NCI-H82 (cell line): Measurements from ENCODE around the gene GPX5.

Experiments
- DNase-seq: peaks from one replicate; lab custom pipeline; 2025; lab: John Stamatoyannopoulos, UW

Gene GPX5

DNA sequence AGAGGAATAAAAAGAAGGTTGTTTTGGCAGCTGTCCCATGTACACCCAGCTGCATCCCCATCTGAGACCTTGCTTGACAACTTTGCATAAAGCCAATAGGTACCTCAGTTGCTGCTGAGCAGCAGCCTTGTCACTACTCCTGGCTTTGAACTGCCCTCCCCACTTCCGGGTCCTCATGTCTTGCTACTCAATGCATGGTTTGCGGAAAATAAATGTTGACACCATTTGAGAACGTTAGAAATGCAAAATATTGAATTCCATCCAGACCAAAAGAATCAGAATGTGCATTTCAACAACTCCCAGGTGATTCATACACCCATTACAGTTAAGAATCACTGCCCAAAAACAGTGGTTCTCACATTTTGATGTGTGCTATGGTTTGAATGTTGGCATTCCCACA is 32.9 kb downstream of the GPX5 start:
- no peak for DNase-seq

DNA sequence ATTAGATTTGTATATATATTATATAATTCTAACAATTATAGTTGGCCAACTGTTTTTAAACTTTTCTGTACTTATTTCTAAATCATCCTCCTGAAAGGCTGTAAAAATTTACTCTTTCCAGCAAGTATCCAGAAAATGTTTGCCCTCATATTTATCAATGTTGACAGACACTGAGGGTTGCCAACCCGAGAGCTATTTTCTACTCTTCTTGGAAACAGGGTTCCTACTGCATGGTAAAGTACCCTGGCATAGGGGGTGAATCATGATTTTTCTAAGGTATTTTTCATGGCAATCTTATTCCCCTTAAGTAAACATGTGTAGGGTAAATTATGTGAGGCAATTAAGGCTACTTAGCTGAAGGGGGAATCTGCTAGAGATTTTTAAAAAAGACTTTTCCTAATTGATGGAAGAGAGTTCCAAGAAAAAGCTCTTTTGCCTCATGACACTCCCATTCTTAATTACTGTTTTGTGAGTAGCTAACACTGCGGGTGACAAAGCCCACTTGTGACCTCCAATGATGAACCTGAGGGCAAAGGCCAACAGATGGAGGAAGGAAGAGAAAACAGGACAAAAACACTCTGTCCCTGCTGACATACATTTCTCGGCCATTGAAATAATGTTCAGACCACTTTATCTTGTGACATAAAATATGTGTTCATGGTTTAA is 37.9 kb downstream of the GPX5 start:
- no peak for DNase-seq

- DNase-seq: no peak
These were observed 40.3 kb downstream of the GPX5 start for GRCh38 chr6:28565823-28566526.

GRCh38 chr6:28566527-28567252 is 41.0 kb downstream of the GPX5 start:
- DNase-seq: no peak

GRCh38 chr6:28567506-28567905 is 41.8 kb downstream of the GPX5 start:
- DNase-seq: no peak

- no peak for DNase-seq
These were observed 42.9 kb downstream of the GPX5 start for GRCh38 chr6:28568515-28569108.

- no peak for DNase-seq
These were observed 44.1 kb downstream of the GPX5 start for GRCh38 chr6:28569748-28570147.

DNA sequence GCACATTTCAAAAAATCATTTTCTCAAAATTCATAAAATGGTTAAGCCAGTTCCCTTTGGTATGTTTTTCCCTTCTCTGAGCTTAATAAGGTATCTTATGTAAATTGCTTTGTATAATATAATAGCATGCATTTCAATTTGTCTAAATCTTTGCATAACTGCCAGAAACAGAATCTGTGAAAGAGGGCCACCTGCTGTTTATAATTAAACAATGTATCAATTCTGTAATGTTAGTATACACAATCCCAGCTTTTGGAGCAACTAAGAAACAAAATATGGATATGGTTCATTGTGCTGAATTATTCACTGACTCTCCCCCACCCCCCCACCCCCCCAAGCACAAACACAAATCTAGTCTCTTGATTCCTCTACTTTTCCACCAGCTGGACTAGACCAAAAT is 54.8 kb downstream of the GPX5 start:
- no peak for DNase-seq

GRCh38 chr6:28583463-28583862 is 57.8 kb downstream of the GPX5 start:
- no peak for DNase-seq
